ENCODE measurements around the gene DDX52. TPM values are rescaled to one million over a fixed set of nuclear protein-coding genes. Genes with fewer than 3 reads are reported as not detected.

Gene DDX52
- total and polyA plus RNA-seq, 2 of the 13 experiments (the other 11 are each of a cell fraction or from before 2014, with no cell fraction given) = 8.9 to 36.1 TPM

DNA sequence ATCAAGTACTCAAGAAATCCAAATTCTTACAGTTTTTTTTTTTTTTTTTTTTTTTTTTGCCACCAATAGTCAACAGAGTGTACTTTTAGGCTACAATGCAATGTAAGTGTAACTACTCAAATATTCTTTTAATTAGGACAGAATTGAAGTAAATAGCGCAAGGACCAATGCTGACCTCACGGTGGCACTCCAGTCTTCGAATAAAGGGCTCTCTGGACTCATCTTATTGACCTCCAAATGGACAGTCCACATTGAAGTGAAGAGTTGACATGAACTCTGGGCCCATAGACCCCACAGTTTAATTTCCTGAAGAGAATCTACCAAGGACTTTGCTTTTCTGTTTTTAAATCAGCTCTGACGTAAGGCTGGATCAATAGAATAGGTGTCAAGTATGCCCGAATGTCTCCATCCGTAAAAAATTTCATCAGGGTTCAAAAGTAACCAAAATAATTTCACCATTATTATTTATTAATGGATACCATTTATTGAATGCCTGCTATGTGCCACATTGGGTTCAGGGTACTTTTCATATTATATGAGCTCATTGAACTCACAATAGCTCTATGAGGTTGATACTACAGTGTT lies 7.3 kb upstream of the DDX52 start (continued):
- TF ChIP-seq, protein P1, sequence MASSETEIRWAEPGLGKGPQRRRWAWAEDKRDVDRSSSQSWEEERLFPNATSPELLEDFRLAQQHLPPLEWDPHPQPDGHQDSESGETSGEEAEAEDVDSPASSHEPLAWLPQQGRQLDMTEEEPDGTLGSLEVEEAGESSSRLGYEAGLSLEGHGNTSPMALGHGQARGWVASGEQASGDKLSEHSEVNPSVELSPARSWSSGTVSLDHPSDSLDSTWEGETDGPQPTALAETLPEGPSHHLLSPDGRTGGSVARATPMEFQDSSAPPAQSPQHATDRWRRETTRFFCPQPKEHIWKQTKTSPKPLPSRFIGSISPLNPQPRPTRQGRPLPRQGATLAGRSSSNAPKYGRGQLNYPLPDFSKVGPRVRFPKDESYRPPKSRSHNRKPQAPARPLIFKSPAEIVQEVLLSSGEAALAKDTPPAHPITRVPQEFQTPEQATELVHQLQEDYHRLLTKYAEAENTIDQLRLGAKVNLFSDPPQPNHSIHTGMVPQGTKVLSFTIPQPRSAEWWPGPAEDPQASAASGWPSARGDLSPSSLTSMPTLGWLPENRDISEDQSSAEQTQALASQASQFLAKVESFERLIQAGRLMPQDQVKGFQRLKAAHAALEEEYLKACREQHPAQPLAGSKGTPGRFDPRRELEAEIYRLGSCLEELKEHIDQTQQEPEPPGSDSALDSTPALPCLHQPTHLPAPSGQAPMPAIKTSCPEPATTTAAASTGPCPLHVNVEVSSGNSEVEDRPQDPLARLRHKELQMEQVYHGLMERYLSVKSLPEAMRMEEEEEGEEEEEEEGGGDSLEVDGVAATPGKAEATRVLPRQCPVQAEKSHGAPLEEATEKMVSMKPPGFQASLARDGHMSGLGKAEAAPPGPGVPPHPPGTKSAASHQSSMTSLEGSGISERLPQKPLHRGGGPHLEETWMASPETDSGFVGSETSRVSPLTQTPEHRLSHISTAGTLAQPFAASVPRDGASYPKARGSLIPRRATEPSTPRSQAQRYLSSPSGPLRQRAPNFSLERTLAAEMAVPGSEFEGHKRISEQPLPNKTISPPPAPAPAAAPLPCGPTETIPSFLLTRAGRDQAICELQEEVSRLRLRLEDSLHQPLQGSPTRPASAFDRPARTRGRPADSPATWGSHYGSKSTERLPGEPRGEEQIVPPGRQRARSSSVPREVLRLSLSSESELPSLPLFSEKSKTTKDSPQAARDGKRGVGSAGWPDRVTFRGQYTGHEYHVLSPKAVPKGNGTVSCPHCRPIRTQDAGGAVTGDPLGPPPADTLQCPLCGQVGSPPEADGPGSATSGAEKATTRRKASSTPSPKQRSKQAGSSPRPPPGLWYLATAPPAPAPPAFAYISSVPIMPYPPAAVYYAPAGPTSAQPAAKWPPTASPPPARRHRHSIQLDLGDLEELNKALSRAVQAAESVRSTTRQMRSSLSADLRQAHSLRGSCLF (CRISPR knock-in tag; IDR thresholded peaks at IDR 0.05; ENCODE audit: borderline replicate concordance) = no peak
- no peak for TF ChIP-seq BORCS8-MEF2B (CRISPR knock-in tag; IDR thresholded peaks at IDR 0.05)
- no peak for TF ChIP-seq ZSCAN31 (CRISPR knock-in tag; IDR thresholded peaks at IDR 0.05; ENCODE audit: low read depth)
- TF ChIP-seq, protein P2, sequence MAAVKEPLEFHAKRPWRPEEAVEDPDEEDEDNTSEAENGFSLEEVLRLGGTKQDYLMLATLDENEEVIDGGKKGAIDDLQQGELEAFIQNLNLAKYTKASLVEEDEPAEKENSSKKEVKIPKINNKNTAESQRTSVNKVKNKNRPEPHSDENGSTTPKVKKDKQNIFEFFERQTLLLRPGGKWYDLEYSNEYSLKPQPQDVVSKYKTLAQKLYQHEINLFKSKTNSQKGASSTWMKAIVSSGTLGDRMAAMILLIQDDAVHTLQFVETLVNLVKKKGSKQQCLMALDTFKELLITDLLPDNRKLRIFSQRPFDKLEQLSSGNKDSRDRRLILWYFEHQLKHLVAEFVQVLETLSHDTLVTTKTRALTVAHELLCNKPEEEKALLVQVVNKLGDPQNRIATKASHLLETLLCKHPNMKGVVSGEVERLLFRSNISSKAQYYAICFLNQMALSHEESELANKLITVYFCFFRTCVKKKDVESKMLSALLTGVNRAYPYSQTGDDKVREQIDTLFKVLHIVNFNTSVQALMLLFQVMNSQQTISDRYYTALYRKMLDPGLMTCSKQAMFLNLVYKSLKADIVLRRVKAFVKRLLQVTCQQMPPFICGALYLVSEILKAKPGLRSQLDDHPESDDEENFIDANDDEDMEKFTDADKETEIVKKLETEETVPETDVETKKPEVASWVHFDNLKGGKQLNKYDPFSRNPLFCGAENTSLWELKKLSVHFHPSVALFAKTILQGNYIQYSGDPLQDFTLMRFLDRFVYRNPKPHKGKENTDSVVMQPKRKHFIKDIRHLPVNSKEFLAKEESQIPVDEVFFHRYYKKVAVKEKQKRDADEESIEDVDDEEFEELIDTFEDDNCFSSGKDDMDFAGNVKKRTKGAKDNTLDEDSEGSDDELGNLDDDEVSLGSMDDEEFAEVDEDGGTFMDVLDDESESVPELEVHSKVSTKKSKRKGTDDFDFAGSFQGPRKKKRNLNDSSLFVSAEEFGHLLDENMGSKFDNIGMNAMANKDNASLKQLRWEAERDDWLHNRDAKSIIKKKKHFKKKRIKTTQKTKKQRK (IDR thresholded peaks at IDR 0.05; ENCODE audit: low read length) = no peak
- peak; percentile 20; the same call in 1 of the 2 replicates for TF ChIP-seq ONECUT2 (CRISPR knock-in tag; IDR thresholded peaks at IDR 0.05)
- TF ChIP-seq MIXL1 (CRISPR knock-in tag; IDR thresholded peaks at IDR 0.05) = 0 out of 2 replicates have a peak, but pooled peaks have one; percentile 52
- TF ChIP-seq RXRB (CRISPR knock-in tag; IDR thresholded peaks at IDR 0.05; ENCODE audit: borderline replicate concordance) = peak; percentile 25; the same call in 1 of the 2 replicates
- no peak for TF ChIP-seq HES4 (CRISPR knock-in tag; IDR thresholded peaks at IDR 0.05; ENCODE audit: borderline replicate concordance)
- peak; percentile 56 for TF ChIP-seq FOXA3 (CRISPR knock-in tag; IDR thresholded peaks at IDR 0.05)

All from HepG2 (cell line).